KMS-11 (cell line): ENCODE data around the gene DMXL2.

Experiments used
- H2AFZ ChIP-seq: fragments of 200-600 bp; sonication (generic); 2 replicates; pipeline ENCODE4 v1.6.1; 2016; ENCODE audit warnings: antibody characterized with exemption, mixed run types, low read depth
- H3K27ac ChIP-seq: fragments of 200-600 bp; sonication (generic); 2 replicates; pipeline ENCODE4 v1.6.1; 2016; ENCODE audit warnings: mild to moderate bottlenecking, mixed run types
- H3K27me3 ChIP-seq: fragments of 200-600 bp; sonication (generic); 2 replicates; pipeline ENCODE4 v1.6.1; 2017; ENCODE audit warnings: mild to moderate bottlenecking, low read depth, mixed run types, moderate library complexity; ENCODE audit not compliant: insufficient read depth
- H3K36me3 ChIP-seq: fragments of 200-600 bp; sonication (generic); 2 replicates; pipeline ENCODE4 v1.6.1; 2017; ENCODE audit warnings: mild to moderate bottlenecking, mixed run types; ENCODE audit not compliant: insufficient read depth
- H3K4me1 ChIP-seq: fragments of 200-600 bp; sonication (generic); 2 replicates; pipeline ENCODE4 v1.6.1; 2016; ENCODE audit warnings: mild to moderate bottlenecking, low read depth, mixed run types; ENCODE audit not compliant: poor library complexity, severe bottlenecking
- H3K4me2 ChIP-seq: fragments of 200-600 bp; sonication (generic); 2 replicates; pipeline ENCODE4 v1.7.0; 2016; ENCODE audit warnings: mild to moderate bottlenecking, mixed run types
- H3K4me3 ChIP-seq: fragments of 200-600 bp; sonication (generic); IDR thresholded peaks from 2 replicates; pipeline ENCODE4 v1.6.1; 2017; ENCODE audit warnings: low read depth, low read length, mixed read lengths; ENCODE audit not compliant: insufficient read depth
- H3K79me2 ChIP-seq: fragments of 200-600 bp; sonication (generic); 2 replicates; pipeline ENCODE4 v1.6.1; 2016; ENCODE audit warnings: low read depth, mixed run types; ENCODE audit not compliant: insufficient read depth
- H3K9ac ChIP-seq: fragments of 200-600 bp; sonication (generic); 2 replicates; pipeline ENCODE4 v1.6.1; 2016; ENCODE audit warnings: mild to moderate bottlenecking, mixed run types
- H4K20me1 ChIP-seq: fragments of 200-600 bp; sonication (generic); 2 replicates; pipeline ENCODE4 v1.6.1; 2016; ENCODE audit warnings: mild to moderate bottlenecking, mixed run types; ENCODE audit not compliant: insufficient read depth
- CTCF ChIP-seq: fragments of 200-600 bp; sonication (generic); conservative IDR thresholded peaks from 2 replicates; pipeline ENCODE4 v1.6.1; 2017; ENCODE audit warnings: low read depth, mild to moderate bottlenecking, antibody characterized with exemption, low read length, moderate library complexity, mixed read lengths

Gene DMXL2

GRCh38 chr15:51398626-51399025, 223.9 kb downstream of the DMXL2 start:
- H3K27ac ChIP-seq, result no peak overlapping the region
- no peak overlapping the region for H3K9ac ChIP-seq
- no peaks in the 10 kb centered on the region for H3K27me3 ChIP-seq
- no peak overlapping the region for H3K4me2 ChIP-seq
- TF ChIP-seq CTCF, result no peak
- no peaks in the 10 kb centered on the region for H3K36me3 ChIP-seq
- H3K4me3 ChIP-seq, result no peak overlapping the region
- H3K4me1 ChIP-seq, result no peaks in the 10 kb centered on the region
- no peaks in the 10 kb centered on the region for H3K79me2 ChIP-seq
- no peaks in the 10 kb centered on the region for H4K20me1 ChIP-seq
- no peak overlapping the region for H2AFZ ChIP-seq
